Stimulated activated CD4-positive, alpha-beta T cell treated with anti-CD3 and anti-CD28 coated beads, Interleukin-4, amount 100 ng/mL, for 48 hours (primary cell): ENCODE data around the gene SLC38A11.
A peak's percentile ranks its signal among the peaks of the same experiment; 100 is the strongest.
"Not testable (repeated sequence)": the region's sequence is repeated elsewhere in the genome, so short reads cannot be mapped to it uniquely, and the experiment has no call there.

Source experiments
- DNase-seq, 2 donors: peaks; one replicate each; pipeline ENCODE4 v3.0.0-alpha.2; 2020; ENCODE audit warnings: low read depth in 2 of 2

SLC38A11 gene, protein sequence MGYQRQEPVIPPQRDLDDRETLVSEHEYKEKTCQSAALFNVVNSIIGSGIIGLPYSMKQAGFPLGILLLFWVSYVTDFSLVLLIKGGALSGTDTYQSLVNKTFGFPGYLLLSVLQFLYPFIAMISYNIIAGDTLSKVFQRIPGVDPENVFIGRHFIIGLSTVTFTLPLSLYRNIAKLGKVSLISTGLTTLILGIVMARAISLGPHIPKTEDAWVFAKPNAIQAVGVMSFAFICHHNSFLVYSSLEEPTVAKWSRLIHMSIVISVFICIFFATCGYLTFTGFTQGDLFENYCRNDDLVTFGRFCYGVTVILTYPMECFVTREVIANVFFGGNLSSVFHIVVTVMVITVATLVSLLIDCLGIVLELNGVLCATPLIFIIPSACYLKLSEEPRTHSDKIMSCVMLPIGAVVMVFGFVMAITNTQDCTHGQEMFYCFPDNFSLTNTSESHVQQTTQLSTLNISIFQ

DNA sequence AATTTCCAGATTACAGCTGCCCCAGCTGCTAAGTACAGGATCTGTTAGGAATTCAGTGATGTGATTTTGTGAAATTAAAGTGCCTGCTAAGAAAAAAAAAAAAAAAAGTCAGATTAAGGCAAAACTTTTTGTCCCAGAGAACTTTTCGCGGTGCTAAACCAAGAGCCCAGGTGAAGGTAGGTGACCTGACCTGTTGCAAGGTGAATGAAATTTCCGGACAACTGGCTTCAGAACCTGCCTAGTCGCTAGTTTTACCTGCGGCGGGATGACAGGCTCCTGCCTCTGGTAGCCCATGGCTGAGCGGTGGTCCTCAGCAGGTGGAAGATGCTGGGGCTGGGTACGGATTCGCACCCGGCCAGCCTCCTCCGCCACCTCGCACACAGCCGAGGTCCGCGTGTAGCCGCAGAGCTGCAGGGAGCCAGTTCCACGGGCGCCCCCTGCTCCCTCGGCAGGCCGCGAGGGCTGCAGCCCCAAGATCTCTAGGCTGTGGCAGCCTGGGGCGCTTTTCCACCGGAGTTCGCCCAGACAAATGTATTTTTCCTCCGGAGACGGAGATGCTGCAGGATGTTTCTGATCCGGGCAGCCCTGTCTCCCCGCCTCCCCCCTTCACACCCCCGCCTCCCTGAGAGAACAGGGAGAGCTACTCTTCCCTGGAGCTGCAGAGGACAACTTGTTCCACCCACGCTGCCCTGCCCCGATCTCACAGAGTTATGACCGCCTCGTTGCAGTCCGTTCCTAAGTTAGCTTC is at the start of gene SLC38A11:
TSS of gene SLC38A11 (minus strand) at position 572 of the 748 bp plus-strand sequence. CDS start at position 294, 278 bp downstream.
- DNase-seq, result no peak

DNA sequence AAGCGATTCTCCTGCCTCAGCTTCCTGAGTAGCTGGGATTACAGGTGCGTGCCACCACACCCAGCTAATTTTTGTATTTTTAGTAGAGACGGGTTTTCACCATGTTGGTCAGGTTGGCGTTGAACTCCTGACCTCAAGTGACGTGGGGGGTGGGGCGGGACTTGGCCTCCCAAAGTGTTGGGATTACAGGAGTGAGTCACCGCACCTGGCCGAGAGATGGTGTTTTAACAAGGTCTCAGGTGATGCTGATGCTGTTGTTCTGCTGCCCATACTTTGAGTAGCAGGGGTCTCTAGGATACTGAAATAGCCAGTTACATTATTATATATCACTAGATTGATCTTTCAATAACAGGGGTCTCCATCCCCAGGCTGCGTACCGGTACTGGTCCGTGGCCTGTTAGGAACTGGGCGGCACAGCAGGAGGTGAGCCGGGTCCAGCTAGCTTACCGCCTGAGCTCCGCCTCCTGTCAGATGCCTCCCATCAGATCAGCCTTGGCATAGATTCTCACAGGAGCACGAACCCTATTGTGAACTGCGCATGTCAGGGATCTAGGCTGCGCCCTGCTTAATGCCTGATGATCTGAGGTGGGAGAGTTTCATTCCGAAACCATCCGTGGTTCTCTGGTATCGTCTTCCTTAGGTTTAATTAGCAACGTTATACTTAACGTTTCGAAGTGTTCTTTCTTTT is 48.3 kb upstream of the SLC38A11 start:
- no peak for DNase-seq

DNA sequence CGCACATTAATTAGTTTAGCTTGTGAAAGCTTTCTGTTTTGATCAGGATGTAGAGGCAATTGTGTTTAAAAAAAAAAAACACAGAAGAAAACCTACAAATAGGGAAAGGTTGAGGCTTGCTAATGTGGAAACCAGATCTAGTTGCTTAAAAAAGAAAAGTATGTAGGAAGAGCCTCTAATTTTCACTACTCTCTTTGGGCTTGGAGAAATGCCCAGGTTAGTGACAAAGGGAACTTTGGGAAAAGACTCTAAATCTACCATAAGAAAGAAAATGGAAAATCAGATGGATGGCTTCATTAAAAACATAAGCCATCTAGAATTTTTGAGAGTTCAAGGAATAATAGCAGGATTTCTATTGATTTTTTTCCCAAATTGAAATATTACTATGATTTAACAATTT is 47.3 kb upstream of the SLC38A11 start:
- no peak for DNase-seq

DNA sequence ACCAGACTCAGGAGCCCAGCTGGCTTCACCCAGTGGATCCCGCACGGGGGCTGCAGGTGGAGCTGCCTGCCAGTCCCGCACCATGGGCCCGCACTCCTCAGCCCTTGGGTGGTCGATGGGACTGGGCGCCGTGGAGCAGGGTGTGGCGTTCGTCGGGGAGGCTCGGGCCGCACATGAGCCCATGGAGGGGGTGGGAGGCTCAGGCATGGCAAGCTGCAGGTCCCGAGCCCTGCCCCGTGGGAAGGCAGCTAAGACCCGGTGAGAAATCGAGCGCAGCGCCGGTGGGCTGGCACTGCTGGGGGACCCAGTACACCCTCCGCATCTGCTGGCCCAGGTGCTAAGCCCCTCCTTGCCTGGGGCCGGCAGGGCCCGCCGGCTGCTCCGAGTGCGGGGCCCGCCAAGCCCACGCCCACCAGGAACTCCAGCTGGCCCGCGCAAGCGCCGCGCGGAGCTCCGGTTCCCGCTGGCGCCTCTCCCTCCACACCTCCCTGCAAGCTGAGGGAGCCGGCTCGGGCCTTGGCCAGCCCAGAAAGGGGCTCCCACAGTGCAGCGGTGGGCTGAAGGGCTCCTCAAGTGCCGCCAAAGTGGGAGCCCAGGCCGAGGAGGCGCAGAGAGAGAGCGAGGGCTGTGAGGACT is 39.5 kb upstream of the SLC38A11 start:
- not testable (repeated sequence) for DNase-seq

DNA sequence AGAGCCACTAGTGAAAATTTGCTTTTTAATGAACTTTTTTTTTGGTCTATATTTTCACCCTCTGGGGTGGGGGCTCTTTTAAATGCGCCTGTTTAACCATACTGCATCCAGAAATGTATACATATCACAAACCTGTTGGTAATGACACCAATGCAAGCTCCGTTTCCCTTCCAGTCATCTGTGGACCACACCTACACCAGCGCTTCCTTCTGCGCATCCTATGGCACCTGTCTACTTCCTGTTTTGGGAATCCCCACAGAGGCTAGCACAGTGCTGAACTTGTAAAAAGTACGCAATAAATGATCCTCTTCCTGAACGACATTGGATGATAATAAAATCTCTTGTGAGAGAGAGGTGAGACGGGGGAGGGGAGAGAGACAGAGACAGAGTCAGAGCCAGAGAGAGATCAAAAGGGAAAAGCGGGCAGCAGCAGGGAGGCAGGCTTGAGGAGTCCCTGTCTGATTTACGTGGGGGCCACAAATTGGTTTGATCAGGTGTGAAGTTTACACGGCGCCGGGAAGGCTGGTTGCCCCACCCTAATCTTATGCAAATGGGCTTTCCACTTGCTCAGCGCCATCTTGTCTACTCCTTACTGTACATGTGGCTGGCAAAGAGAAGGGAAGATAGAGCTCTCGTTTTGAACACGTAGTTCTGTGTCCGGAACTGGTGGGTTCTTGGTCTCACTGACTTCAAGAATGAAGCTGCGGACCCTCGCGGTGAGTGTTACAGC is 38.1 kb upstream of the SLC38A11 start:
- DNase-seq, result no peak

DNA sequence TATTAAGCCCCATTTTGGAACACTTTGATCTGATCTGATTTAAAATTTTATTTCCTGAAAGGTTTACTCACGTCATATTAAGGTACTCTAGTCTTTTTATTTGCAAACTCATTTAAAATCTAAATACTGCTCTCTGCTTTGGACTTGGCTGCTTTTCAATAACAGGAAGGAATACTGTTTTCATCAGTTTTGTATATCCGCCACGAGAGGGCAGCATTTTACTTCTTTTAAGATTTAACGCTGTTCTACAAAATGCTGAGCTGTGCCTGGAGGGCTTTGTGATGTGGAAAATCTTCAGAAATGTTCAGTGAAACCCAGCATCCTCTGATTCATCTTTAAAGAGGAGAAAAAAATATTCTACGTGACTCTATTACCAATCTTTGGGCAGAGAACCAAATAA is 37.5 kb upstream of the SLC38A11 start:
- DNase-seq, result peak; percentile 12 to 19

DNA sequence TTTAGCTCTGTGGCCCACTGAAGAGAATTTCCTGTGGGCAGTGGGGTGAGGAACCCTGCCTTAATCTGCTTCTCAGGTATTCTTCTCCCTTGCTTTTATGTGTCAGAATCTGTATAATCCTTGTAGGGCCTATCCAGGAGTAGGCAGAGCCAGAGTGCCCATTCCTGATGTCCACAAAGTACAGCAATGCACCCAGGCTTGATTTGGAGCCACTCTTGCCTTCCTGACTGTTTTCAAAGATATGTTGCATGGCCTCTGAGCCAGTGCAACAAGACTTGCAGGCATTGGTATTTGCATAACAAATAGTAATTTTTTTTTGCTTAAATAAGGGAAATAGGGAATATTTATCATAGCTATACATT is 36.7 kb upstream of the SLC38A11 start:
- not testable (repeated sequence) for DNase-seq

DNA sequence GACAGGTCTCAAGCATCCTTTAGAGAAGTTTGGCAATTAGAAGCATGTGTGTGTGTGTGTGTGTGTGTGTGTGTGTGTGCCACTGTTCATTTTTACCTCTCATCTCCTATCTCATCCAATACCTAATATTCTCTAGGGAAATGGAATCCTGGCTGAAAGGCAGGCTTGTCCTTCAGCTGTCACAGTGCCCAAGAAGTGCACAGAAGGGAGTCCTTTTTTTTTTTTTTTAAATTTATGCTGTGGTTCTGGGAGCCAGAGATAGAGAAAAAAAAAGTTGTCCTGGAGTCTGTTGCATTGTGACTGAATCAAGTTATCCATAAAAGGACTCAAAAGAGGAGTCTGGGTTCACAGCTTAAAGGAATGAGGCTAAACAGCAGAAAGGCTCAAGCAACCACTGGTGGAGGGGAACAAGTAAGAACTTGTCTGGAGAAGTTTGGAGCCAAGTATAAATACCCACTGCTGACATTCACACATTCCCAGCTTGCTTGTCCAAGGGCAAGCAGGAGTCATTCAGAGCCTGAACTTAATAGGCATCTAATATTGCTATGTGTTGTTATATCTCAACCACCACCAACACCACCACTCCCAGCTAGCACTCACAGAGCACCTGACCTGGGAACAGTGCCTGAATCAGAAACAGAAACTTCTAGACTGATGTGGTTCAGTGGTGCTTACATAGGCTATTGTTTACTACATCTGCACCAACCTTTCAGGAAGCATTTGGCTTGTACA is 36.2 kb upstream of the SLC38A11 start:
- not testable (repeated sequence) for DNase-seq

DNA sequence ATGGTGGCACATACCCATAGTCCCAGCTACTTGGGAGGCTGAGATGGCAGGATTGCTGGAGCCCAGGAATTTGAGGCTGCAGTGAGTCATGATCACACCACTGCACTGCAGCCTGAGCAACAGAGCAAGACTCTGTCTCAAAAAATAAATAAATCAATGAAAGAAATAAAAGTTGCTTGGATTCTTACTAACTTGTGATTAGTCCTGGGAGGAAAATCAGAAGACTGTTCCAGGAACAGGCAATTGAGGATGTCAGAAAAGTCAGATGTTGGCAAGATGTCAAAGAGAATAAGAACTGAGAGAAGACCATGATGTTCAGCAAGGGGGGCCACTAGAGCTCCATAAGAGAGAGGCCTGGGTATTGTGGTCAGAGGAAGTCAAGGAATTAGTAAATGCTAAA is 35.6 kb upstream of the SLC38A11 start:
- not testable (repeated sequence) for DNase-seq

DNA sequence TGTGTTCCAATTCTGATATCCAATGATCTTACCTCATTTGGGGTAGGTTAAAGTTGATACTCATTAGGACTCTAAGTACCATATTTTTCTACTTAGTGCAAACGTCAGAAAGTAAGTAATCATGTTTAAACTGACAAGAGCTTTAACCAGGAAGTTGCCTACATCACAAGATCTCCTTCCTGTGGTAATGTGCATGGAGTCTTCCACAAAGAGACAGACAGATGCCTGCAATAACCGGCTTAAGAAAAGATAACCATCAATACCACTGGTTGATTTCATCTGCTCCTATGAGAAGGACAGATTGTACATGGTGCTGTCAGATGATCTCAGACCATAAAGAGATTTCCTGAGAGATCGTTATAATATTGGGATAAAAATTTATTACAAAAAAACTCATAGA is 33.5 kb upstream of the SLC38A11 start:
- not testable (repeated sequence) for DNase-seq

DNA sequence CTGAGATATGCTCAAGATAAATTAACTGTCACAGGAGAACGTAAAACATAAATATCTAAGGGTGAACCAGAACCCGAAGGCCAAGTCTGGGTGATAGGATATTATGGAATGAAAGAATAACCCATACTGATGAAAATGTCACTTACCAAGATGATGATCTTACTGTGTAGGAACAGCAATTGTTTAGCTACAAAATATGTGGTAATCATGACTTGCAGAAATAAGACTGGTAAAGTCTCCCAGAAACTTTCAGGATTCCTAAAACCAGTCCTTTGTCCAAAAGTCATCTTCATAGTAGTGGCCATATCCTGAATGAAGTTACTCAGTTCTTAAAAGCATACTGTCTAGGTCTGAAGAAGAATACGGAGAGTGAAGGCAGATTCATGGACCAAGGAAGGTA is 30.7 kb upstream of the SLC38A11 start:
- not testable (repeated sequence) for DNase-seq

DNA sequence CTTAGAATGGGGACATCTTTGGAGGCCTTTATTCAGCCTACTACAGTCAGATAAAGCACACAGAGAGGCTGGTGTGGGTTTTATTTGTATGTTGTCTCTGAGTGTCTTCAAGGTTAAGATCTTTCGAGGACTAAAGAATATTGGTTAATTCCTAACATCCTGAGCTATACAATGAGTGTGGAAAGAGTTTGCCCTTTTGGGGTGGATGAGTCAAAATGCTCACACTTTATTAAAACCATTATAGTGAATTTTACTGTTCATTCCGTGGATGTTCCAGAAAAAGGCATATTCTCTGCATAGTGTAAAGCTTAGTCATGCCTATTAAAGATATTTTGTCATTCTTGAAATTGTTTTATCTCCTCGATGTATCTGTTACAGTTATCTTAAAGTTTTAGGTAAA is 29.1 kb upstream of the SLC38A11 start:
- no peak for DNase-seq

DNA sequence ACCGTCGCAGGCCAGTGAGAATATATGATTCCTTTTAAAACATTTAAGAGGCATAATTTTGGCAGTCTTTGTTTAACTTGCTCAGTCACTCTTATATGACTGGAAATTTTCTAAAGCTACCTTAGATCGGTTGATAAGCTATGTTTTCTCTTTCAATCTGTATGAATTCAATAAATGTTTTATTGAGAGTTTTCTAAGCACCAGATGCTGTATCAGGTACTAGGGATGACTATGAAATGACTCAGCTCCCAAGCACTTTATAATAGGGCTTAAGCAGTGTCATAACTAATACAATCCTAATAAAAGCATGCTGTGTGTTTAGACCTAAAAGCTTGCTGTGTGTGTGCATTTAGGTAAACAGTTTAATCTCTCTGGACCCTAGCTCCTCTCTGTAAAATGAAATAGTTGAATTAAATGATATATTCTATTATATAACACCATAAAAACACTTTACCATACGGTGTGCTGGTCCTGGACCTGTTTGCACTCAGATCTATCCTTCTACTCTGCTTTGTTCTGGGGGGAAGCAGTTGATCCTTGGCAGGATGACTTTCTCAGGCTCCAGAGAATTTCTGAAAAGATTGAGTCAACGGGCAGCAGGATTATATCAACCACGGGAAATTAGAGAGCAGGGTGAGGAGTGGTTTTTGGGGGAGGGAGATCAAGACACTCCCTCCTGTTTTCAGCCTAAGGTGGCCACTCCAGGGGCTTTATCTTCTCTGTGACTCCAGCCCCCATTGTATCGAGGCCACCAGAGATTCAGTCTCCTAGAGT is 26.1 kb upstream of the SLC38A11 start:
- DNase-seq, result no peak

DNA sequence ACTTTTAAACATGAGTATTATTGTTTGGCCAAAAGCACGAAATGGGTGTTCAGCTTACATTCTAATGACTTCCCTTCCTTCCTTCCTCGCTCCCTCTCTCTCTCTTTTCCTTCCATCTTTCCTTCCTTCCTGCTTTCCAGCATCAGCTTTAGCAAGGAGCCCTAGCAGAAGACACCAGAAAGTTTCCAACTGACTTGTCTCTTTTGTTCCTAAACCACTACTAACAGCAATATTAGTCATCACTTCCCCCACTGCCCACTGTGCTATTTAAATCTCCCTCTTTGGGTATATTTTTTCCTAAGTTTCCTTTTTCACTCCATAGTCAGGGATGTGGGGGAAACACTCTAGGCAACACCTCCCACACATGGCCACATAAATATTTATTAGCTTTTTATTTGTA is 25.4 kb upstream of the SLC38A11 start:
- not testable (repeated sequence) for DNase-seq

DNA sequence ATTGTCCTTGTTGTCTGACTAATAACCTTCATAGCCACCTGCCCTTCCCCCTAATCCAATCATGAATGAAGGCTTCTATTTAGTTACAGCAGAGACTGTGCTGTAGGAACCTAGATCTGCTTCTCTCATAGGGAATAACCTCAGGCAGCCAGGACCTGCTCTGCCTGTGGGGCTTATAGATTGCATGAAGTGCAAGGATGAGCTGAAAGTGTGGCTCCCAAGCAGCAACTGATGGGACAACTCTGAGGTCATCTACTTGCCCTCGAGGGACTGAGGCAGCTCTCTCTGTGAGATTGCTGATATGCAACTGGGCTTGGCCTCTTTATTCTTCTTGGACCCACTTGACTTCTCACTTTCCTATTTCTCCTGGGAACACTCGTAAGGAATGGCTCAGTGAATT is 23.8 kb upstream of the SLC38A11 start:
- no peak for DNase-seq

DNA sequence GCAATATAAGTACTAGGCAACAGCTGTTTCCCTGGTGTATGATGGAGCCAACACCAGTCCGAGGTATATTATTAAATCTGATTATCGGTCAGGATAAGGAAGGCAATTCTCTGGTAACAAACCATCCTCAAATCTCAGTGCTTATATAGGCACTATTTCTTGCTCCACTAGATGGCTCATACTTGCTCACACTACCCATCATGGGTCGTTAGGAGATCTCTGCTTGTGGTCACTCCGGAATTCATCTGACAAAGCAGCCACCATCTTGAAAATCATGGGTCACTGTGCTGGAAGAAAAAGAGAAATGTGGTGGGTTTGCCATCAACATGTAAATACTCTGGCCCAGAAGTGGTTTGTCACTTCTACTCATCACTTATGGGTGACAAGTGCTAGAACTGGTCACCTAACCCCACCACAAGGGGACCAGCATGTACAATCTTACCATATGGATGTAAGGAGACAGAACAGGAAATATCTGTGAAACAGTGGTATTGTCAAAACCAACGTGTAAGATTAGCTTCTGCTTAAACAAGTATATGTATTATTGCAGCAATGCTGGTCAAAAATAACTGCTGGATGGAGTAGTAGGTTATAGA is 21.6 kb upstream of the SLC38A11 start:
- DNase-seq, result not testable (repeated sequence)

DNA sequence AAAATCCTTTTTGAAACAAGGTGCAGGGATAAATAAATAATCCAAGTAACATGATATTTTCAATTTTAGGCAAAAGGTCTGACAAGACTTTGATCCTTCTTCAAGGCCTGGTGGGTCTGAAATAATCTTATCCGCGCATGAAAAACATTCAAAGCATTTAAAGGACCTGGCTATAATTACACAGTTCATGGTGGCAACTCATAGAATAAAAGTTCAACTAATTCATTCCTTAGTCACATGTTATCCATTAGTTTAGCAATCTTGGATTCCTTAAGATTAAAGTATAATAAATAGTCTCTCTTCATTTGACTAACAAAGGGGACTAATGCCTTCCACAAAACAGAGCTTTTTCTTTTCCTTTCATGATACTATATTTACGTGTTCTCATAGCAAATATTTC is 21.0 kb upstream of the SLC38A11 start:
- no peak for DNase-seq

DNA sequence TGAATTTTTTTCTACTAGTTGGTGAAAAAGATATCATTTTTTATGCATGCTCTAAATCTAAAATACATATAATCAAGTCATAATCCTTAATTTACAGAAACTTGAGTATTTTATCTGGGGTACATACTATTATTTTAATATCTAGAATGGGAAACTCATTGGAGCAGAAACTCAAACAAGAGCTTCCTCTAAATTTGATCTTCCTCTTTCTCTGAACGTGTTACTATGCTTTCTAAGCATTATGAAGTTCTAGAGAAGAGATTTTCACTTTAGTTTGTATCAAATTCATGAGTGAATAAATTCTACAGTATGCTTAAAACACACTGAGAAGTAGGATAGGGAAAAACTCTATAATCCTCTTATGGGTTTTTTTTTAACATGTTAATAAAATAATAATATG is 20.6 kb upstream of the SLC38A11 start:
- no peak for DNase-seq

DNA sequence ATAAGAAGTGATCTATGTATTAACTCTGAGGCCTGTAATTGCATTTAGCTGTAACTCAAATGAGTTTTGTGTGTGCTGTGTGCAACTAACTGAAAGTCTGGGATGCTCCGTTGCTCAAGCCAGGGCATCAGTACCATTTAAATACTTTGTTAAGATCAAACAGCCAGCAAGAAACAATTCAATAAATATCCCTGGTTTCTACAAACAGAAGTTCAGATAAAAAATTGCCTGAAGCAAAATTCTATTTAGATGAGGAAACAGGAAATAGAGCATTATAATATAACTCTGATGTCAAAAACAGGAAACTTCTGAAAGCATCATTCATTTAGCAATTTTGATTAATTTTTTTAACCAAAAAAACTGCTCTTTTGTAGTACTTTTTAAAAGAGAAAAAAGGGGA is 18.9 kb upstream of the SLC38A11 start:
- DNase-seq, result no peak
